Superior temporal gyrus (tissue), 1 donor: ENCODE measurements around the gene HABP4.
"Not testable (repeated sequence)": the region's sequence is repeated elsewhere in the genome, so short reads cannot be mapped to it uniquely, and the experiment has no call there.

Source experiments
- DNase-seq: peaks from one replicate; pipeline ENCODE4 v3.0.0-alpha.2; 2016; ENCODE audit errors: extremely low spot score

The HABP4 gene

GRCh38 chr9:96496368-96497116 is 46.6 kb downstream of the HABP4 start:
- DNase-seq: no peak

GRCh38 chr9:96497117-96497399 is 47.1 kb downstream of the HABP4 start:
- no peak for DNase-seq

- no peak for DNase-seq
Measured at GRCh38 chr9:96498796-96499195, 48.8 kb downstream of the HABP4 start.

- no peak for DNase-seq
Measured at GRCh38 chr9:96499257-96499656, 49.3 kb downstream of the HABP4 start.

- no peak for DNase-seq
Measured at GRCh38 chr9:96500696-96501632, 51.0 kb downstream of the HABP4 start.

- peak; percentile 85 for DNase-seq
Measured at GRCh38 chr9:96501633-96502538, 51.9 kb downstream of the HABP4 start.

GRCh38 chr9:96502539-96503373 is 52.8 kb downstream of the HABP4 start:
- peak; percentile 71 for DNase-seq

- DNase-seq: not testable (repeated sequence)
Measured at GRCh38 chr9:96503374-96503748, 53.4 kb downstream of the HABP4 start.

- DNase-seq: no peak
Measured at GRCh38 chr9:96503918-96504317, 53.9 kb downstream of the HABP4 start.

- no peak for DNase-seq
Measured at GRCh38 chr9:96505316-96505991, 55.5 kb downstream of the HABP4 start.

GRCh38 chr9:96508227-96508940 is 58.4 kb downstream of the HABP4 start:
- no peak for DNase-seq

- DNase-seq: no peak
Measured at GRCh38 chr9:96509026-96509425, 59.1 kb downstream of the HABP4 start.

GRCh38 chr9:96509848-96510247 is 59.9 kb downstream of the HABP4 start:
- peak; percentile 26 for DNase-seq

- peak; percentile 25 for DNase-seq
Measured at GRCh38 chr9:96510258-96510657, 60.3 kb downstream of the HABP4 start.

- no peak for DNase-seq
Measured at GRCh38 chr9:96512240-96512639, 62.3 kb downstream of the HABP4 start.

GRCh38 chr9:96513622-96514021 is 63.7 kb downstream of the HABP4 start:
- DNase-seq: no peak

- DNase-seq: no peak
Measured at GRCh38 chr9:96514108-96514799, 64.3 kb downstream of the HABP4 start.

- DNase-seq: no peak
Measured at GRCh38 chr9:96514800-96515158, 64.8 kb downstream of the HABP4 start.
